ENCODE data around the gene OBSCN. TPM values are rescaled to one million over a fixed set of nuclear protein-coding genes. Genes with fewer than 3 reads are reported as not detected.

Gene OBSCN
- total and polyA plus RNA-seq, 2 donors (not counting 1 experiment from before 2014, with no cell fraction given) = 10.0 to 63.9 TPM

DNA sequence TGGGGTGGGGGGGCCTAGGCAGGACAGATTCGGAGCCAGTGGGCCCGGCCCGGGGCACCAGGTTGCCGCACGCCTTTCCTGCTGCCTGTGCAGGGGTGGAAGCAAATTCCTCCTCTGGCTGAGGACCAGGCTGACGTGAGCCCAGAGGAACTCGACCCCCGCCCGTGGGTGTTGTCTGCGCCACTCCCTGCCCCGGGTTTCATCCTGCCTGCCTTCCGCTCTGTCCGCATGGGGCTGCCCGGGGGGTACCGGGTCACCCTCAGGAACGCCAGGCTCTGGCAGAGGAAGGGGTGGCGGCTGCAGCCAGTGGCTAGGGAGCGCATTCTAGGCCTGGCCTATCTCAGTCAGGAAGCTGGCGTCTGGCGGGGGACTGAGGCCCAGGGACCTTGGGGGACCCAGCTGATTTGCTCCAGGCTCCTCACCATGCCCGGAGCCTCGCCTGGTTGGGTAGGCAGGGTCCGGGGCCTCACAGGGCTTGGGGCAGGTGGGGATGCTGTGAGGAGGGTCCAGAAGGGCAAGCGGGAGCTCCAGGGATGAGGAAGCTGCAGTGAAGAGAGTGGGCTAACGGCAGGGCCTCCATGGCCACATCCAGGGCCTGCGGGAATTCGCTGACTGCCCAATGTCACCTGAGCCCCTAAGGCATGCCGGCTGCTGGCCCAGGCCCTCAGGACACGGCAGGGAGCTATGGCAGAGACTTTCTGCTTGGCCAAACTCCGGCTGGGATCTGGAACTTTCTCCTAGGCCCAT is 44.7 kb upstream of the OBSCN start:
- Mint-ChIP-seq H3K9me3 (ENCODE audit: insufficient read depth) (no peaks in the 10 kb centered on the region), H3K27ac (no peak overlapping the region), H3K27me3 (peaks cover 3% of the 10 kb centered on the region), H3K4me3 (no peak overlapping the region), H3K4me1 (peaks cover 26% of the 10 kb centered on the region)
- Histone ChIP-seq H3K4me1 (ENCODE audit: control insufficient read depth in 2 of 2, insufficient read depth in 2 of 2, low read length in 2 of 2) (peaks cover 14 to 26% of the 10 kb centered on the region in 2 donors), H3K4me3 (ENCODE audit: control extremely low read depth in 1 of 5, extremely low read depth in 1 of 5, insufficient read depth in 1 of 5, low read depth in 2 of 5, low read length in 4 of 5) (no peak overlapping the region), H3K9me3 (ENCODE audit: control extremely low read depth in 1 of 3, control insufficient read depth in 2 of 3, insufficient read depth in 1 of 3, low read length in 2 of 3) (no peaks in the 10 kb centered on the region), H2AFZ (ENCODE audit: insufficient read depth, low read depth, low read length, poor library complexity, severe bottlenecking) (no peak overlapping the region), H3K79me2 (ENCODE audit: control insufficient read depth, insufficient read depth, low read length) (peaks cover 21% of the 10 kb centered on the region), H3K36me3 (replicated peaks in 1 of 2; ENCODE audit: control extremely low read depth in 1 of 2, control insufficient read depth in 1 of 2, extremely low read depth in 1 of 2, insufficient read depth in 2 of 2, low read length in 1 of 2) (no peaks in the 10 kb centered on the region), H3K9ac (ENCODE audit: low read length) (no peak overlapping the region), H3K27ac (ENCODE audit: low read length in 2 of 2) (no peak overlapping the region), H3K27me3 (replicated peaks in 1 of 4; ENCODE audit: control extremely low read depth in 1 of 4, control insufficient read depth in 3 of 4, insufficient read depth in 4 of 4, low read length in 3 of 4) (peaks cover 0 to 9% (median 0%) of the 10 kb centered on the region in 4 experiments), H3K4me2 (replicated peaks; ENCODE audit: low read depth, low read length, poor library complexity, severe bottlenecking) (no peak overlapping the region), H4K20me1 (ENCODE audit: control insufficient read depth, insufficient read depth, low read length, poor library complexity, severe bottlenecking) (no peaks in the 10 kb centered on the region)
- WGBS (ENCODE audit: insufficient coverage) = 68% methylated on average over 30 of the region's 30 CpGs
- intact Hi-C loops (cut with micrococcal nuclease) = no loop called here
- TF ChIP-seq, protein P1, sequence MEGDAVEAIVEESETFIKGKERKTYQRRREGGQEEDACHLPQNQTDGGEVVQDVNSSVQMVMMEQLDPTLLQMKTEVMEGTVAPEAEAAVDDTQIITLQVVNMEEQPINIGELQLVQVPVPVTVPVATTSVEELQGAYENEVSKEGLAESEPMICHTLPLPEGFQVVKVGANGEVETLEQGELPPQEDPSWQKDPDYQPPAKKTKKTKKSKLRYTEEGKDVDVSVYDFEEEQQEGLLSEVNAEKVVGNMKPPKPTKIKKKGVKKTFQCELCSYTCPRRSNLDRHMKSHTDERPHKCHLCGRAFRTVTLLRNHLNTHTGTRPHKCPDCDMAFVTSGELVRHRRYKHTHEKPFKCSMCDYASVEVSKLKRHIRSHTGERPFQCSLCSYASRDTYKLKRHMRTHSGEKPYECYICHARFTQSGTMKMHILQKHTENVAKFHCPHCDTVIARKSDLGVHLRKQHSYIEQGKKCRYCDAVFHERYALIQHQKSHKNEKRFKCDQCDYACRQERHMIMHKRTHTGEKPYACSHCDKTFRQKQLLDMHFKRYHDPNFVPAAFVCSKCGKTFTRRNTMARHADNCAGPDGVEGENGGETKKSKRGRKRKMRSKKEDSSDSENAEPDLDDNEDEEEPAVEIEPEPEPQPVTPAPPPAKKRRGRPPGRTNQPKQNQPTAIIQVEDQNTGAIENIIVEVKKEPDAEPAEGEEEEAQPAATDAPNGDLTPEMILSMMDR (IDR thresholded peaks at IDR 0.05) = no peak
- TF ChIP-seq EZH2 (IDR thresholded peaks at IDR 0.05; ENCODE audit: borderline replicate concordance, insufficient read depth, low read depth, low read length, poor library complexity, severe bottlenecking) = no peak
- DNase-seq (no peak), ATAC-seq (ENCODE audit: low read depth) (no peak)
- CTCF ChIA-PET = interaction anchor here (5.6 kb wide), 1 partner anchor 33 kb away, joined by 73 read pairs; no protein-coding TSS in a partner anchor
- POLR2A ChIA-PET = interaction anchor here (0.5 kb wide), 1 partner anchor 25 kb away, joined by 3 read pairs; no protein-coding TSS in a partner anchor
